ENCODE data around the gene MYBPHL. TPM values are rescaled to one million over a fixed set of nuclear protein-coding genes. Genes with fewer than 3 reads are reported as not detected.

The MYBPHL gene
- total and polyA plus RNA-seq, 2 of the 13 experiments (the other 11 are each of a cell fraction or from before 2014, with no cell fraction given): 3.7 to 3.8 TPM

DNA sequence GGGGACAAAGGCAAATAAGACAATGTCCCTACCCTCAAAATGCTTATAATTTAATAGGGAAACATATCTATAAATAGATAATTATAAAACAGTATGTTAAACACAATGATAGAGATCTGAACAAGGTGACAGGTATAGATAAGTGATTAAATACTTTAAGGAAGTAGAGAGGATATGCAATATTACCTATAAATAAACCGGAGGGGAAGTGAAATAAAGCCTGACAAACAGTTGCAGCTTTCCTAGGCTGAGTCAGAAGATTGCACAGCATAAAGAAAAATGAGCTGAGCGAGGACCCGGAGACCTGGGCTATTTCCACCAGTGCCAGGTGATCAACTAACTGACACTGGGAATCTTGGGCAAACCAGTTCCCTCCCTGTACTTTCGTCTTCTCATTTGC lies 12.3 kb downstream of the MYBPHL start (continued):
- TF ChIP-seq ZNF550 (CRISPR knock-in tag; IDR thresholded peaks at IDR 0.05; ENCODE audit: borderline replicate concordance): no peak

- CTCF ChIA-PET (ENCODE audit: low intra/inter-chr PET ratio, low total read pairs): no interaction called here
- no peaks in the 10 kb centered on the region for H3K36me3 ChIP-seq (replicated peaks in 1 of 2; ENCODE audit: control insufficient read depth in 1 of 2, insufficient read depth in 2 of 2, low read length in 2 of 2)
- no peak for ATAC-seq
- no TSS peak for BruUV-seq (replicated peaks)
- peaks cover 31% of the 10 kb centered on the region for H3K4me1 ChIP-seq (ENCODE audit: insufficient read depth, low read length)
- DNase-seq (ENCODE audit: low spot score): no peak
- no peak for TF ChIP-seq ZNF709 (CRISPR knock-in tag; IDR thresholded peaks at IDR 0.05)
- no peak for TF ChIP-seq TEAD3 (CRISPR knock-in tag; optimal IDR thresholded peaks at IDR 0.05; ENCODE audit: borderline replicate concordance)
- TF ChIP-seq KLF6 (CRISPR knock-in tag; IDR thresholded peaks at IDR 0.05): no peak
- no peak for TF ChIP-seq ZNF256 (CRISPR knock-in tag; conservative IDR thresholded peaks at IDR 0.05)
- TF ChIP-seq IRF2 (CRISPR knock-in tag; IDR thresholded peaks at IDR 0.05): no peak
- TF ChIP-seq NR2C2 (CRISPR knock-in tag; IDR thresholded peaks at IDR 0.05; ENCODE audit: borderline replicate concordance): no peak
- no peaks in the 10 kb centered on the region for H4K20me1 ChIP-seq (ENCODE audit: insufficient read depth, low read length)
- 97% methylated on average over 2 of the region's 2 CpGs for WGBS (ENCODE audit: low lambda C conversion rate)
- no peaks in the 10 kb centered on the region for H3K9me3 ChIP-seq (ENCODE audit: low read length)
- FAIRE-seq: no peak
- intact Hi-C loops (cut with micrococcal nuclease; ENCODE audit: unreplicated experiment) (no loop called here), in situ Hi-C loops (cut with HindIII; ENCODE audit: extremely low pct_ligation_motif_present, low pct_unique_long_range_greater_than_20kb) (no loop called here)
- H3K9ac ChIP-seq (ENCODE audit: insufficient read depth, low read depth, low read length): no peak overlapping the region
- H3K27ac ChIP-seq (ENCODE audit: extremely low read length, insufficient read depth, low read length): no peak overlapping the region
- H3K79me2 ChIP-seq (ENCODE audit: insufficient read depth, low read length): no peaks in the 10 kb centered on the region
- H3K27me3 ChIP-seq (ENCODE audit: control insufficient read depth in 1 of 2, insufficient read depth in 2 of 2, low read length in 2 of 2): no peaks in the 10 kb centered on the region
- no peak overlapping the region for H2AFZ ChIP-seq (ENCODE audit: low read length)
- H3K4me3 ChIP-seq (replicated peaks in 1 of 3; ENCODE audit: insufficient read depth in 1 of 3, low read depth in 2 of 3, low read length in 3 of 3): no peak overlapping the region
- POLR2A ChIA-PET: no interaction called here
- H3K4me2 ChIP-seq (ENCODE audit: low read depth, low read length): no peak overlapping the region
These were observed 13.8 kb downstream of the MYBPHL start for GRCh38 chr1:109293026-109293425.

GRCh38 chr1:109292364-109292763 lies 14.4 kb downstream of the MYBPHL start:
- CTCF ChIA-PET (ENCODE audit: low intra/inter-chr PET ratio, low total read pairs): no interaction called here
- FAIRE-seq: no peak
- H3K36me3 ChIP-seq (replicated peaks in 1 of 2; ENCODE audit: control insufficient read depth in 1 of 2, insufficient read depth in 2 of 2, low read length in 2 of 2): no peaks in the 10 kb centered on the region
- no peak for ATAC-seq
- H3K27ac ChIP-seq (ENCODE audit: extremely low read length, insufficient read depth, low read length): no peak overlapping the region
- H3K9ac ChIP-seq (ENCODE audit: insufficient read depth, low read depth, low read length): no peak overlapping the region
- peaks cover 24% of the 10 kb centered on the region for H3K4me1 ChIP-seq (ENCODE audit: insufficient read depth, low read length)
- no peak for DNase-seq (ENCODE audit: low spot score)
- H3K4me3 ChIP-seq (replicated peaks in 1 of 3; ENCODE audit: insufficient read depth in 1 of 3, low read depth in 2 of 3, low read length in 3 of 3): no peak overlapping the region
- 86% methylated on average over 9 of the region's 9 CpGs for WGBS (ENCODE audit: low lambda C conversion rate)
- no peaks in the 10 kb centered on the region for H3K79me2 ChIP-seq (ENCODE audit: insufficient read depth, low read length)
- no peaks in the 10 kb centered on the region for H3K27me3 ChIP-seq (ENCODE audit: control insufficient read depth in 1 of 2, insufficient read depth in 2 of 2, low read length in 2 of 2)
- H2AFZ ChIP-seq (ENCODE audit: low read length): no peak overlapping the region
- intact Hi-C loops (cut with micrococcal nuclease; ENCODE audit: unreplicated experiment): no loop called here
- no peak overlapping the region for H3K4me2 ChIP-seq (ENCODE audit: low read depth, low read length)
- in situ Hi-C loops (cut with HindIII; ENCODE audit: extremely low pct_ligation_motif_present, low pct_unique_long_range_greater_than_20kb): no loop called here
- BruUV-seq (replicated peaks): no TSS peak
- H4K20me1 ChIP-seq (ENCODE audit: insufficient read depth, low read length): no peaks in the 10 kb centered on the region
- POLR2A ChIA-PET: interaction anchor here (1.1 kb wide), 1 partner anchor 9 kb away, joined by 3 read pairs; the partner anchor contains the start of gene PSRC1
- H3K9me3 ChIP-seq (ENCODE audit: low read length): no peaks in the 10 kb centered on the region
- TF ChIP-seq TCF12 (IDR thresholded peaks at IDR 0.05): no peak
- no peak for TF ChIP-seq TCF12 (CRISPR knock-in tag; IDR thresholded peaks at IDR 0.05)
- no peak for TF ChIP-seq ZNF564 (CRISPR knock-in tag; IDR thresholded peaks at IDR 0.05)
- no peak for TF ChIP-seq GATA4 (IDR thresholded peaks at IDR 0.05; ENCODE audit: borderline replicate concordance, low read depth)
- TF ChIP-seq ZBTB7A (CRISPR knock-in tag; IDR thresholded peaks at IDR 0.05): no peak
- TF ChIP-seq, protein P1, sequence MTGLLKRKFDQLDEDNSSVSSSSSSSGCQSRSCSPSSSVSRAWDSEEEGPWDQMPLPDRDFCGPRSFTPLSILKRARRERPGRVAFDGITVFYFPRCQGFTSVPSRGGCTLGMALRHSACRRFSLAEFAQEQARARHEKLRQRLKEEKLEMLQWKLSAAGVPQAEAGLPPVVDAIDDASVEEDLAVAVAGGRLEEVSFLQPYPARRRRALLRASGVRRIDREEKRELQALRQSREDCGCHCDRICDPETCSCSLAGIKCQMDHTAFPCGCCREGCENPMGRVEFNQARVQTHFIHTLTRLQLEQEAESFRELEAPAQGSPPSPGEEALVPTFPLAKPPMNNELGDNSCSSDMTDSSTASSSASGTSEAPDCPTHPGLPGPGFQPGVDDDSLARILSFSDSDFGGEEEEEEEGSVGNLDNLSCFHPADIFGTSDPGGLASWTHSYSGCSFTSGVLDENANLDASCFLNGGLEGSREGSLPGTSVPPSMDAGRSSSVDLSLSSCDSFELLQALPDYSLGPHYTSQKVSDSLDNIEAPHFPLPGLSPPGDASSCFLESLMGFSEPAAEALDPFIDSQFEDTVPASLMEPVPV (CRISPR knock-in tag; IDR thresholded peaks at IDR 0.05): no peak
- TF ChIP-seq, protein P2, sequence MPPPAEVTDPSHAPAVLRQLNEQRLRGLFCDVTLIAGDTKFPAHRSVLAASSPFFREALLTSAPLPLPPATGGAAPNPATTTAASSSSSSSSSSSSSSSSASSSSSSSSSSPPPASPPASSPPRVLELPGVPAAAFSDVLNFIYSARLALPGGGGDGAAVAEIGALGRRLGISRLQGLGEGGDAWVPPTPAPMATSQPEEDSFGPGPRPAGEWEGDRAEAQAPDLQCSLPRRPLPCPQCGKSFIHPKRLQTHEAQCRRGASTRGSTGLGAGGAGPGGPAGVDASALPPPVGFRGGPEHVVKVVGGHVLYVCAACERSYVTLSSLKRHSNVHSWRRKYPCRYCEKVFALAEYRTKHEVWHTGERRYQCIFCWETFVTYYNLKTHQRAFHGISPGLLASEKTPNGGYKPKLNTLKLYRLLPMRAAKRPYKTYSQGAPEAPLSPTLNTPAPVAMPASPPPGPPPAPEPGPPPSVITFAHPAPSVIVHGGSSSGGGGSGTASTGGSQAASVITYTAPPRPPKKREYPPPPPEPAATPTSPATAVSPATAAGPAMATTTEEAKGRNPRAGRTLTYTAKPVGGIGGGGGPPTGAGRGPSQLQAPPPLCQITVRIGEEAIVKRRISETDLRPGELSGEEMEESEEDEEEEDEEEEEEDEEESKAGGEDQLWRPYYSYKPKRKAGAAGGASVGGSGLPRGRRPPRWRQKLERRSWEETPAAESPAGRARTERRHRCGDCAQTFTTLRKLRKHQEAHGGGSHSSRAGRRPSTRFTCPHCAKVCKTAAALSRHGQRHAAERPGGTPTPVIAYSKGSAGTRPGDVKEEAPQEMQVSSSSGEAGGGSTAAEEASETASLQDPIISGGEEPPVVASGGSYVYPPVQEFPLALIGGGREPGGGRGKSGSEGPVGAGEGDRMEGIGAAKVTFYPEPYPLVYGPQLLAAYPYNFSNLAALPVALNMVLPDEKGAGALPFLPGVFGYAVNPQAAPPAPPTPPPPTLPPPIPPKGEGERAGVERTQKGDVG (CRISPR knock-in tag; IDR thresholded peaks at IDR 0.05; ENCODE audit: borderline replicate concordance): no peak
- TF ChIP-seq ZNF839 (CRISPR knock-in tag; IDR thresholded peaks at IDR 0.05; ENCODE audit: borderline replicate concordance): no peak
